Neural cell (in vitro differentiated cells): ENCODE measurements around the gene NAMPT. TPM values are rescaled to one million over a fixed set of nuclear protein-coding genes. Genes with fewer than 3 reads are reported as not detected.

Experiments
- H2AFZ ChIP-seq: fragments of 200-600, 300-800 bp; sonication (generic), shearing (Covaris generic); 2 replicates; pipeline ENCODE4 v1.6.0; 2014; ENCODE audit warnings: low read depth, mild to moderate bottlenecking, antibody characterized with exemption, low read length, moderate library complexity
- H3F3A ChIP-seq: fragments of 200-600 bp; shearing (Covaris generic); 2 replicates; pipeline ENCODE4 v1.6.1; 2016; ENCODE audit warnings: mild to moderate bottlenecking, moderate library complexity, mixed read lengths, antibody characterized with exemption, low read length; ENCODE audit not compliant: insufficient read depth, poor library complexity, severe bottlenecking
- H3K27ac ChIP-seq: fragments of 200-600, 300-800 bp; sonication (generic), shearing (Covaris generic); 2 replicates; pipeline ENCODE4 v1.5.1; 2014; ENCODE audit warnings: mild to moderate bottlenecking, low read length, moderate library complexity
- H3K27me3 ChIP-seq: fragments of 300-800, 200-600 bp; sonication (generic), shearing (Covaris generic); 2 replicates; pipeline ENCODE4 v1.6.0; 2014; ENCODE audit warnings: mild to moderate bottlenecking, low read depth, low read length, moderate library complexity; ENCODE audit not compliant: insufficient read depth
- H3K36me3 ChIP-seq: fragments of 300-800, 200-600 bp; sonication (generic), shearing (Covaris generic); 2 replicates; pipeline ENCODE4 v1.5.1; 2014; ENCODE audit warnings: mild to moderate bottlenecking, antibody characterized with exemption, low read length, moderate library complexity; ENCODE audit not compliant: insufficient read depth
- H3K4me2 ChIP-seq: fragments of 300-800, 200-600 bp; sonication (generic), shearing (Covaris generic); 2 replicates; pipeline ENCODE4 v1.6.0; 2014; ENCODE audit warnings: mild to moderate bottlenecking, low read length
- H3K4me3 ChIP-seq: fragments of 300-800, 200-600 bp; sonication (generic), shearing (Covaris generic); 2 replicates; pipeline ENCODE4 v1.5.1; 2014; ENCODE audit warnings: mild to moderate bottlenecking, low read length, moderate library complexity
- H3K79me2 ChIP-seq: fragments of 200-600 bp; shearing (Covaris generic); replicated peaks from 2 replicates; pipeline ENCODE4 v1.6.0; 2014; ENCODE audit warnings: mild to moderate bottlenecking, low read length, moderate library complexity; ENCODE audit not compliant: insufficient read depth
- H3K9ac ChIP-seq: fragments of 300-800, 200-600 bp; sonication (generic), shearing (Covaris generic); 2 replicates; pipeline ENCODE4 v1.6.1; 2016; ENCODE audit warnings: mild to moderate bottlenecking, low read length, mixed read lengths
- H3K9me2 ChIP-seq: fragments of 200-600 bp; shearing (Covaris generic); 2 replicates; pipeline ENCODE4 v1.6.1; 2016; ENCODE audit warnings: mild to moderate bottlenecking, low read length, mixed read lengths; ENCODE audit not compliant: insufficient read depth
- H3K9me3 ChIP-seq: fragments of 200-600, 300-800 bp; sonication (generic), shearing (Covaris generic); 2 replicates; pipeline ENCODE4 v1.6.1; 2016; ENCODE audit warnings: mild to moderate bottlenecking, mixed run types, low read length, moderate library complexity, mixed read lengths
- H4K20me1 ChIP-seq: fragments of 200-600 bp; shearing (Covaris generic); 2 replicates; pipeline ENCODE4 v1.6.1; 2016; ENCODE audit warnings: mild to moderate bottlenecking, mixed run types; ENCODE audit not compliant: insufficient read depth
- CTCF ChIP-seq: fragments of 450-650 bp; IDR thresholded peaks from 2 replicates; pipeline ENCODE4 v1.5.1; 2014; ENCODE audit warnings: antibody characterized with exemption, mild to moderate bottlenecking, moderate library complexity; ENCODE audit not compliant: poor library complexity, severe bottlenecking
- EP300 ChIP-seq: fragments of 450-650 bp; conservative IDR thresholded peaks from 2 replicates; pipeline ENCODE4 v1.6.1; 2014; ENCODE audit warnings: antibody characterized with exemption, mild to moderate bottlenecking, moderate library complexity; ENCODE audit not compliant: poor library complexity, severe bottlenecking
- EZH2 ChIP-seq: fragments of 200-600, 300-800 bp; shearing (Covaris generic), sonication (generic); IDR thresholded peaks from 2 replicates; pipeline ENCODE4 v1.6.1; 2014; ENCODE audit warnings: antibody characterized with exemption, low read length, borderline replicate concordance, mild to moderate bottlenecking; ENCODE audit not compliant: insufficient read depth, poor library complexity, severe bottlenecking
- MXI1 ChIP-seq: fragments of 450-650 bp; conservative IDR thresholded peaks from 2 replicates; pipeline ENCODE4 v1.6.1; 2014; ENCODE audit warnings: antibody characterized with exemption, mild to moderate bottlenecking; ENCODE audit not compliant: poor library complexity, severe bottlenecking
- POLR2AphosphoS5 ChIP-seq: IDR thresholded peaks from 2 replicates; pipeline ENCODE4 v1.6.1; 2012
- RAD21 ChIP-seq: fragments of 450-650 bp; conservative IDR thresholded peaks from 2 replicates; pipeline ENCODE4 v1.6.1; 2014; ENCODE audit warnings: antibody characterized with exemption, mild to moderate bottlenecking, moderate library complexity
- REST ChIP-seq: IDR thresholded peaks from 2 replicates; pipeline ENCODE4 v1.6.1; 2012; ENCODE audit warnings: borderline replicate concordance
- SMC3 ChIP-seq: fragments of 450-650 bp; conservative IDR thresholded peaks from 2 replicates; pipeline ENCODE4 v1.6.1; 2014; ENCODE audit warnings: antibody characterized with exemption, mild to moderate bottlenecking, moderate library complexity; ENCODE audit not compliant: poor library complexity
- TAF1 ChIP-seq: IDR thresholded peaks from 2 replicates; pipeline ENCODE4 v1.6.1; 2012; ENCODE audit warnings: low read depth
- polyA plus RNA-seq: library from polyadenylated mRNA; depleted of rRNA; stranded (reverse); fragments of >200 nt; gene quantifications from 2 replicates; pipeline ENCODE4 v1.2.3, GENCODE V29; 2014

Gene NAMPT
- polyA plus RNA-seq, 1 donor from 2014 or later = 34.0 TPM

GRCh38 chr7:106262221-106262881 lies 22.4 kb downstream of the NAMPT start:
- H3K27ac ChIP-seq = no peak overlapping the region
- peaks cover 8% of the 10 kb centered on the region for H3K36me3 ChIP-seq
- H3K9me2 ChIP-seq = no peaks in the 10 kb centered on the region
- no peak overlapping the region for H2AFZ ChIP-seq
- no peaks in the 10 kb centered on the region for H3K27me3 ChIP-seq
- H3K9ac ChIP-seq = no peak overlapping the region
- H4K20me1 ChIP-seq = no peaks in the 10 kb centered on the region
- H3K9me3 ChIP-seq = no peaks in the 10 kb centered on the region
- H3K4me2 ChIP-seq = no peak overlapping the region
- no peak overlapping the region for H3K4me3 ChIP-seq
- no peak for TF ChIP-seq REST
- H3F3A ChIP-seq = no peaks in the 10 kb centered on the region
- H3K79me2 ChIP-seq = no peaks in the 10 kb centered on the region

- Histone ChIP-seq H4K20me1 (no peaks in the 10 kb centered on the region), H2AFZ (no peak overlapping the region), H3K27ac (no peak overlapping the region), H3K36me3 (peaks cover 8% of the 10 kb centered on the region), H3K9ac (no peak overlapping the region), H3K4me3 (no peak overlapping the region), H3K9me3 (no peaks in the 10 kb centered on the region), H3K27me3 (no peaks in the 10 kb centered on the region), H3K4me2 (no peak overlapping the region), H3F3A (no peaks in the 10 kb centered on the region), H3K9me2 (no peaks in the 10 kb centered on the region), H3K79me2 (no peaks in the 10 kb centered on the region)
- no peak for TF ChIP-seq SMC3
- no peak for TF ChIP-seq POLR2AphosphoS5
- TF ChIP-seq EZH2 = no peak
- TF ChIP-seq CTCF = no peak
- TF ChIP-seq TAF1 = no peak
- no peak for TF ChIP-seq EP300
- no peak for TF ChIP-seq REST
- no peak for TF ChIP-seq RAD21
- TF ChIP-seq MXI1 = no peak
Measured at GRCh38 chr7:106260136-106260561, 24.6 kb downstream of the NAMPT start.
